Activated T-helper 17 cell treated with anti-CD3 and anti-CD28 coated beads, Interleukin-2, amount 50 U/mL, for 72 hours (primary cell): ENCODE measurements around the gene KRT78. TPM values are rescaled to one million over a fixed set of nuclear protein-coding genes. Genes with fewer than 3 reads are reported as not detected.
"Not testable (repeated sequence)": the region's sequence is repeated elsewhere in the genome, so short reads cannot be mapped to it uniquely, and the experiment has no call there.

Experiments used
- ATAC-seq: fragments of 150-1000 bp; cut with Tn5 transposase; replicated peaks from 2 replicates; pipeline ENCODE4 v1.10.0; 2021; ENCODE audit warnings: mild to moderate bottlenecking, moderate library complexity
- H3K27ac Mint-ChIP-seq: one replicate; pipeline ENCODE4 v1.8.0; 2022; ENCODE audit warnings: mixed read lengths
- H3K27me3 Mint-ChIP-seq: one replicate; pipeline ENCODE4 v1.8.0; 2022; ENCODE audit warnings: mixed read lengths
- H3K36me3 Mint-ChIP-seq: one replicate; pipeline ENCODE4 v1.8.0; 2022; ENCODE audit warnings: low read depth, mild to moderate bottlenecking, mixed read lengths
- H3K4me1 Mint-ChIP-seq: one replicate; pipeline ENCODE4 v1.8.0; 2022; ENCODE audit warnings: mixed read lengths
- H3K4me3 Mint-ChIP-seq: one replicate; pipeline ENCODE4 v1.8.0; 2022; ENCODE audit warnings: mild to moderate bottlenecking, mixed read lengths
- H3K9me3 Mint-ChIP-seq: one replicate; pipeline ENCODE4 v1.8.0; 2022; ENCODE audit warnings: mixed read lengths
- total RNA-seq, 2 donors: library from RNA; stranded (reverse); gene quantifications; one replicate each; pipeline ENCODE4 v1.2.3, GENCODE V29; 2022

Gene KRT78, protein sequence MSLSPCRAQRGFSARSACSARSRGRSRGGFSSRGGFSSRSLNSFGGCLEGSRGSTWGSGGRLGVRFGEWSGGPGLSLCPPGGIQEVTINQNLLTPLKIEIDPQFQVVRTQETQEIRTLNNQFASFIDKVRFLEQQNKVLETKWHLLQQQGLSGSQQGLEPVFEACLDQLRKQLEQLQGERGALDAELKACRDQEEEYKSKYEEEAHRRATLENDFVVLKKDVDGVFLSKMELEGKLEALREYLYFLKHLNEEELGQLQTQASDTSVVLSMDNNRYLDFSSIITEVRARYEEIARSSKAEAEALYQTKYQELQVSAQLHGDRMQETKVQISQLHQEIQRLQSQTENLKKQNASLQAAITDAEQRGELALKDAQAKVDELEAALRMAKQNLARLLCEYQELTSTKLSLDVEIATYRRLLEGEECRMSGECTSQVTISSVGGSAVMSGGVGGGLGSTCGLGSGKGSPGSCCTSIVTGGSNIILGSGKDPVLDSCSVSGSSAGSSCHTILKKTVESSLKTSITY
- not detected for total RNA-seq

DNA sequence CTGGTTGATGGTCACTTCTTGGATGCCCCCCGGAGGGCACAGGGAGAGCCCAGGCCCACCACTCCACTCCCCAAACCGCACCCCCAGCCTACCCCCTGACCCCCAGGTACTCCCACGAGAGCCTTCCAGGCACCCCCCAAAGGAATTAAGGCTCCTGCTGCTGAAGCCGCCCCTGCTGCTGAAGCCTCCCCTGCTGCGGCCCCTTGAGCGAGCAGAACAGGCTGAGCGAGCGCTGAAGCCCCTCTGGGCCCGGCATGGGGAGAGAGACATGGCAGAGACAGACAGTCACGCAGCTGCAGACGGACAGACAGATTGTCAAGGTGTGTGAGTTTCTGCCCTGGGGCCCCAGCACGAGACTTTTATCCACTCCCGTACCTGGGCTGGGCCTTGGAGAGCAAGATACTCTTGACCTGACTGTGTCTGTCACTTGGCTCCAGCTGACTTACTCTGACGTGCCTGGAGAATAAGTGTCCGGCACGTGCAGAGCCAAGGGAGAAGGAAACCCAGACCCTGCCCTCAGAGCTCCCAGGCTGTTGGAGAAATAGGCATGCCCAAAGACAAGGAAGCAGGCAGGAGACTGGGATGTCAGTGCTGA, at the start of gene KRT78:
TSS of gene KRT78 (minus strand) at position 334 of the 595 bp plus-strand sequence. CDS start at position 270, 64 bp downstream.
- ATAC-seq: no peak
- Mint-ChIP-seq H3K27ac (no peak within 1 kb of the TSS), H3K36me3 (no peaks in the 10 kb centered on the region), H3K4me3 (no peak within 1 kb of the TSS), H3K9me3 (no peaks in the 10 kb centered on the region), H3K4me1 (no peaks in the 10 kb centered on the region), H3K27me3 (peaks cover 8% of the 10 kb centered on the region)

DNA sequence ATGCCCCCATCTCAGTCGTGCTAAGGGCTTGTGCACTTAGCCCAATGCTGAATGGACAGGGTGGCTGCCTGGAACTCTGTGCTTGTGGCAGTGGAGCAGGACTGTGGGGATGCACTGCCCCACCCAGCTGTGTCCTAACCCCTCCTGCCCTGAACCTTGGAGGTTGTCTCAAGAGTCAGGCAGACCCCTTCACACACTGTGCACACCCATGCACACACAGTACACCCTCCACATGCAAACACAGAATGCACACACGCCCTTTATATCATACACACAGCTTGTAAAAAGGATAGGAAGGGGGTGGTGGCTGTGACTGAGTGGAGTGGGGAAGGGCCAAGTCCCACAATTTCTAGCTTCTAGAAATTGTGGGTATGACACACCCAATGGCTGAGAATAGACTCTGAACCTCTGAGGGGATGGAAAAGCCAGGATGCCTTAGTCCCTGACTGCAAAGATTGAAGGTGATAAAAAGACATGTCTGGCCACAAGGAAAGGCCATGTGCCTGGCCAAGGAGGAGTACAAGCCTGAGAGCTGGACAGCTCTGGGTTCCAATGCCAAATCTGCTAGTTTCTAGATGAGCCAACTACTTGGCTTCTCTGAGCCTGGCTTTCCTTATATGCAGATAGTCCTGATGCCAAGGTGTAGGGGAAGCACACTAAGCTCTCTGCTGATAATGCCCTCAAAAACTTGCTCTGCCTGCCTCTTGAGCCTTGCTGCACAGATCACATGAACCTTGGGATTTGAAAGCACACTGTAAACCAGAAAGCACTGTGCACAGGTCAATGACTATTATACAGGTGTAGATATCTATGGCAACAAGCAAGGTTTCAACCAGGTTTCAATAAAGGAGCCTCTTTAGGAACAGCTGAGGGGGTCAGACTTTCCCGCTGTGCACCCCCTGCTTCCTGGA, 47.7 kb upstream of the KRT78 start:
- ATAC-seq: no peak
- H3K4me3 Mint-ChIP-seq: no peak overlapping the region

DNA sequence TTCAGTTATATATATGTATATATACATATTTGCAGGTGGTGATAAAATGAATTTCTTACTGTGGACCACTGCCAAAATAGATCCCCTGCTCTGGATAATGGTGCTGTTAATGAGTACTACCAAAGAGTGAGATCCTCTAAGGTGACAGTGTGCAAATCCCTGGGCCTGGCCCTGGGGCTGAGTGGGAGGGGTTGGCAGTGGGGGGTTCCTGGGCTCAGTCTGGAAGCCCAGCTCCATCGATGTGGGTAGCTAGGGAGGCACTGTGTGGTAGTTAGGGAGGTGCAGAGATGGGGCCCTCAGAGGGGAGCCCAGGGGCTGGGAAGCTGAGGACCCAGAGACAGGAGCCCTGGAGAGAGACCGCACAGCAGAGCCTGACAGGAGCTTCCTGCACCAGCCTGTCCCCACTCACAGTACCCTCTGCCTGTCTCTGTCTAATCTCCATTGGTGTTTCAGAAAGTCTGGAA, 47.0 kb upstream of the KRT78 start:
- H3K36me3 Mint-ChIP-seq: no peaks in the 10 kb centered on the region
- H3K27ac Mint-ChIP-seq: no peak overlapping the region
- H3K27me3 Mint-ChIP-seq: peaks cover 3% of the 10 kb centered on the region
- H3K4me1 Mint-ChIP-seq: no peaks in the 10 kb centered on the region
- no peak overlapping the region for H3K4me3 Mint-ChIP-seq
- H3K9me3 Mint-ChIP-seq: no peaks in the 10 kb centered on the region
- no peak for ATAC-seq

More for the DNA sequence above, 47.7 kb upstream of the KRT78 start:
- Mint-ChIP-seq H3K27me3 (peaks cover 6% of the 10 kb centered on the region), H3K27ac (no peak overlapping the region), H3K9me3 (no peaks in the 10 kb centered on the region), H3K36me3 (no peaks in the 10 kb centered on the region), H3K4me1 (no peaks in the 10 kb centered on the region)

DNA sequence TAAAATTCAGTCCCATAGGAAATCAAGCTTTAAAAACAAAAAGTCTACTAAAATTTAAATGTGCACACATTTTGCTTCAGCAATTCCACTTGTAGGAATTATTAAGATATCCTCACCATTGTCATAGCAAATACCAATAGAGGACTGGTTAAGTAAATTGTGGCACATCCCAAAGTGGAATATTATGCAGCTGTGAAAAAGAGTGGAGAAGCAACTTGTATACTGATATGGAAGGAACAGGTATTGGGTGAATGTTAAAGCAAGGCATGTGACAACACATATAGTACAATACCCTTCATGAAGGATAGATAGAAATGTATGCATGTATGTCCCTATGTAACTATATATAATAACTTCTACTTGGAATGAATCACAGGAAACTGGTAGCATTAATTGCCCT, 44.2 kb upstream of the KRT78 start:
- H3K27ac Mint-ChIP-seq: no peak overlapping the region
- no peaks in the 10 kb centered on the region for H3K36me3 Mint-ChIP-seq
- H3K4me3 Mint-ChIP-seq: no peak overlapping the region
- no peaks in the 10 kb centered on the region for H3K4me1 Mint-ChIP-seq
- H3K9me3 Mint-ChIP-seq: no peaks in the 10 kb centered on the region
- no peak for ATAC-seq
- no peaks in the 10 kb centered on the region for H3K27me3 Mint-ChIP-seq

DNA sequence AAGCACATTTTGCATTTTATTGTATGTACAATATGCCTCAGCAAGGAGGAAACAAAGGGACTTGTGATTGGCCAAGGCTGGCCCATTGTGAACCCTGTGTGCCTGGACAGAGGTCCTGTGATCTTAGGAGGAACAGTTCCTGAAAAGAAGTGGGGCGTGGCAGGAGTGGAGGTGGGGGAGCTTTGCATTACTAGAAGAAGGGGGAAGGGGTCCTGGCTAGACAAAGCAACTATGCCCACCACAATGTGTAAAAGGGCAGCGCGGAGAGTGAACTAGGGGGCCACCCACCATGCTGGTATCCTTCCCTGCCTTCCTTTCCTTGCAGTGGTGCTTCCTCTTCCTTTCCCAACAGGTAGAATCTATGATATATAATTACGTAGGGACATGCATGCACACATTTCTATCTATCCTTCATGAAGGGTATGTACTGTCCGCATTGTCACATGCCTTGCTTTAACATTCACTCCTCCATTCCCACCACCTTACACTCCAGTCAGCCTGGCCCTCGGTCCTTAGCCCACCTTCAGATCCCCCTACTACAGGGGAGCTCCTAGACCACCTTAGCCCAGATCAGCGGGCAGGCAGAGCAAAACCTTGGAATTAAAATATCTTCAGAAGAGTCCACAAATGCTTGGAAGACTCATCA, 43.5 kb upstream of the KRT78 start:
- H3K36me3 Mint-ChIP-seq: no peaks in the 10 kb centered on the region
- no peak for ATAC-seq
- no peaks in the 10 kb centered on the region for H3K9me3 Mint-ChIP-seq
- no peaks in the 10 kb centered on the region for H3K4me1 Mint-ChIP-seq
- no peaks in the 10 kb centered on the region for H3K27me3 Mint-ChIP-seq
- H3K27ac Mint-ChIP-seq: no peak overlapping the region
- no peak overlapping the region for H3K4me3 Mint-ChIP-seq

DNA sequence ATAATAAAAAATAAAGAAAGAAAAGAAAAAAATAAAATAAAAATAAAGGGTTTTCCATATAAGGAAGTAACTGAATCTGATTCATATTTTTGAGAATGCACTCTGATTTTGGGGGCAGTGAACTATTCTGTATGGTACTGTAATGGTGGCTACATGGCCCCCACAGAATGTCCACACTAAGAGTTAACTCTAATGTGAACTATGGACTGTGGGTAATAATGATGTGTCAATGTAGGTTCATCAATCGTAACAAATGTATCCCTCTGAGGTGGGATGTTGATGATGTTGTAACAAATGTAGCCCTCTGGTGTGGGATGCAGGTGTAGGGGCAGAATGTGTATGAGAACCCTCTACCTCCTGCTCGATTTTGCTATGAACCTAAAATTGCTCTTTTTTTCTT, 42.2 kb upstream of the KRT78 start:
- no peak for ATAC-seq
- Mint-ChIP-seq H3K36me3 (no peaks in the 10 kb centered on the region), H3K27me3 (no peaks in the 10 kb centered on the region), H3K4me1 (no peaks in the 10 kb centered on the region), H3K9me3 (no peaks in the 10 kb centered on the region), H3K27ac (no peak overlapping the region), H3K4me3 (no peak overlapping the region)

DNA sequence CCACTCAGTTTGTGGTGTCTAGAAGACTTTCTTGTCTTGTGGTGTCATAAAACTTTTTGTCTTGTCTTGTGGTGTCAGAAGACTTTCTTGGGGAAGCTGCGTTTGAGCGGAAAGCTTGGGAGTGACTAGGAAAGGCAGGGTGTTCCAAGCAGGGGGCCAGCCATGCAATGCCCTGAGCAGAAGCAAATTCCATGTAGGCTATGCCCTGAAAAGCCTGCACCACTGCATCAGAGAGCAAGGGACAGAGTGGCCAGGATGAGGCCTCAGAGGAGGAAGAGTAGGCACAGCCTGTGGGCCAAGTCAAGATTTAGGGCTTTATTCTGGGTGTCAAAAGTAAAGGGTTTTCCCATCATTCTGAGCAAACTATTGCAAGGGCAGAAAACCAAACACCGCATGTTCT, 41.6 kb upstream of the KRT78 start:
- no peak for ATAC-seq
- Mint-ChIP-seq H3K9me3 (no peaks in the 10 kb centered on the region), H3K27ac (no peak overlapping the region), H3K36me3 (no peaks in the 10 kb centered on the region), H3K4me1 (no peaks in the 10 kb centered on the region), H3K27me3 (no peaks in the 10 kb centered on the region), H3K4me3 (no peak overlapping the region)

DNA sequence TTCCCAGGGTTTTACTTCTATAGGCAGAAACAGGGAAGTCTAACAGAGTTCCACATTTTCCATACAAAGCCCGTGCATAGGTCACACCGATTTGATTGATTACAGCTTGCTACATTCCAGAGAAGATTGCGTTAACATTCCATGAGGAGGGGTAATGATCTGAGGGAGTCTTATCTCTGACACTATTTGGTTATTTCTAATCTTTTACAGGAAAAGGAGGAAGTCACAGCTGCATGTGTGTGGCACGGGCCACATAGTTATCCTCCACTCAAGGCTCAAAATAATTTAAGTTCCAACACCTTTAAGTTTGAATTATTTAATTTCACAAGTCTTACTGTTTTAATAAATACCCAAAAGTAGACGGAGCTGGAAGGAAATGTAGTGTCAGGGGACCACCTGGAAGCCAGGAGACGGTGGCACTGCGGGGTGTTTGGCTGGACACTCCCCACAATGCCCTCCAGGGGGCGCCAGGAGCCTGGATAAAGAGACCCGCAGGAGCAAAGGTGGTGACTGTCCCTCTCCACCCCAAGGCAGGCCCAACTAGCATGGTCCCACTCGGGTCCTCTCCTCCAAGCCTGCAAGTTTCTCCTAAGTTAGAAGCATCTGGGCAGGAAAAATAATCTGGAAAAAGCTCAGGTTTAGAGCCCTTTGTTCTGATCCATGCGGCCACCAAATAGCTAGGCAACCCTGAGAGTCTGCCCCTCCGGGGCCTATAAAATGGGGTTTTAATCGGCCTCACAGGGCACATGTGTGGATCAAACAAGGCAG, 35.9 kb upstream of the KRT78 start:
- peaks cover 7% of the 10 kb centered on the region for H3K27me3 Mint-ChIP-seq
- H3K4me1 Mint-ChIP-seq: no peaks in the 10 kb centered on the region
- no peak overlapping the region for H3K4me3 Mint-ChIP-seq
- no peaks in the 10 kb centered on the region for H3K36me3 Mint-ChIP-seq
- no peak overlapping the region for H3K27ac Mint-ChIP-seq
- H3K9me3 Mint-ChIP-seq: no peaks in the 10 kb centered on the region
- ATAC-seq: peak; percentile 85

DNA sequence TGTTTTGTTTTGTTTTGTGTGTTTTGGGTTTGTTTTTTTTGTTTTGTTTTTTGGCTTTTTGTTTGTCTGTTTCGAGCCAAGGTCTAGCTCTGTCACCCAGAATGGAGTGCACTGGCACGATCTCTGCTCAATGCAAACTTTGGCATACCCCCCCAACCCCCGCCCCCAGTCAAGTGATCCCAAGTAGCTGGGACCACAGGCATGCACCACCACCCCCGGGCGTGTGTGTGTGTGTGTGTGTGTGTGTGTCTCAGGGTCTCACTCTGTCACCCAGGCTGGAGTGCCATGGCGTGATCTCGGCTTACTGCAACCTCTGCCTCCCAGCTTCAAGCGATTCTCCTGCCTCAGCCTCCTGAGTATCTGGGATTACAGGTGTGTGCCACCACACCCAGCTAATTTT, 31.7 kb upstream of the KRT78 start:
- H3K4me1 Mint-ChIP-seq, H3K9me3 Mint-ChIP-seq, H3K36me3 Mint-ChIP-seq, H3K27ac Mint-ChIP-seq, ATAC-seq, H3K27me3 Mint-ChIP-seq: not testable (repeated sequence)
- peak overlapping the region; percentile 66 for H3K4me3 Mint-ChIP-seq

DNA sequence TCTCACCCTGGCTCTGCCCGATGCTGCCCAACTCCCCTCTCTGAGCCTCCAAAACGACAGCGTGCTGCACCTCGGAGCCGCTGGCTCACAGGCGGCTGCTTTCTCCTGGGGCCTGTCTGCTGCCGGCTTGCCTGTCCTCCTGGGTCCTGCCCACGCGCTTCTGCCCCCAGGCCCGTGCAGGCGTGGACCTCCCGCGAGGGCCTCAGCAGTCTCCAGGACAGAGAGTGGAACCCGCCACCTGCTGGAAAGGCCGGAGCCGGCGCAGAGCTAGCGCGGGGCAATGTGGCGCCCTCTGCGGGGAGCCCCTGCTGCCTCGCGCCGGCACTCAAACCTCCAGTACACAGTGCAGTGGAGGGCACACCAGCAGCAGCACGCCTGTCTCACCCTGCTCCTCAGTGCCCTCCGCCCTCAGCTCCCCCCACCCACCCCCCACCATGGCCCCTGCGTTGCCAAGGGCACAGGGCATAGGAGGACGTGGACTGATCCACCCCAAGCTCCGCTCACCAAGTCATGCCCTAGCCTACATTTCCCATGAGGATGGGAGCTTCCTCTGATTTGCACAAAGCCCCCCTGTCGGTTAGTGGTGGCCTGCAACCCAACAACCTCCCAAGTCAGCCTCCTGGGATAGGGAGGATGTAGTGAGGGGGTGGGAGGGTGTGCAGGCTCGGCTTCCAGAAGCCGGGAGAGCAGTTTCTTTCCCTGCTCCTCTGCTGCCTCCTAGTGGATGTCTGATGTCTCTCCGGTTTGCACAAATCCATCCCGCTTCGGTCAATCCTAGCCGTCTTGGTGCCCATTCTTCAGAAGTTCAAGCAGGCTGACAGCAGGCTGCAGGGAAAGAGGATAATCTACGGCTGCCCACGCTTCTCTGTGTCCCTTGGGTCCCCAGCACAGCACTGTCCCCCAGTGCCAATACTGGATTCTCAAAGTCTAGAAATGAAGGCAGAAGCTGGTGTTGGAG, 30.9 kb upstream of the KRT78 start:
- Mint-ChIP-seq H3K27ac (no peak overlapping the region), H3K4me3 (peak overlapping the region; percentile 66), H3K27me3 (peaks cover 7% of the 10 kb centered on the region), H3K4me1 (no peaks in the 10 kb centered on the region), H3K36me3 (no peaks in the 10 kb centered on the region), H3K9me3 (no peaks in the 10 kb centered on the region)
- ATAC-seq: peak; percentile 81

DNA sequence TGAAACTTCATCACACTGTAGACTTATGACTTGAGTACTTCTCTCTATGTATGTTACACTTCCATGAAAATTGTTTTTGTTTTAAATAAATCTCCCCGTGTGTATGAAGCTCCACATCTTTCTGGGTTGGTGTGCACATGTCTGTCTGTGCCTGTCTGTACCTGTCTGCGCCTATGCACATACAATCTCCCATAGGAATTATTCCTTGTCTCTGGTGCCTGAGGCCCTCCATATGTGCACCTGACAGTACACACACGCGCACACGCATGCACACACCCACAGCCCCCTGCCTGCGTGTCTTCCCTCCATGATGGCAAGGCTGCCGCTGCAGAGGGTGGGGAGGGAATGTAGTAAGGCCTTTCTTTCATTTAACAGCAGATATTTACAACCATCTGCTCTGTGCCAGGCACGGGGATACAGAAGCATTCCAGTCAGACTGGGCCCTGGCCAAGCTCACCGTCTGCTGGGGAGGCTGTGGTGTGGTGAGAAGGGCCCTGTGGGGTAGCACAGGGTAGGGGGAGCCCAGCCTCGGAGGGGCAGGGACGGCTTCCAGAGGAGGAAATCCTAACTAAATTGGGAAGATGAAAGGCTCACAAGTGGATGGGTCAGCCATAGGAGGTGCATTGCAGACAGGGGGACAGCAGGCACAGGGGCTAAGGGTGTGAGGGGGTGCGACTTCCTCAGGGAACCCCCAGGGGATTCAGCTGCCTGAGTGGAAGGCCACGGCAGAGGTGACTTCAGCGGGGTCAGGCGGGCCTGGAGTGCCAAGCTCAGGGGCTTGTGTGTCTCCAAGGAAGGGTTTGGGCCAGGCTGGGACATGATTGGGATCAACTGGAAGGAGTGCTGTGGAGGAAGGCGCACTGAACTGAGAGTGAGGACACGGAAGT, 30.0 kb upstream of the KRT78 start:
- Mint-ChIP-seq H3K4me1 (peaks cover under 1% of the 10 kb centered on the region), H3K36me3 (no peaks in the 10 kb centered on the region), H3K4me3 (no peak overlapping the region), H3K9me3 (no peaks in the 10 kb centered on the region), H3K27ac (no peak overlapping the region), H3K27me3 (peaks cover 8% of the 10 kb centered on the region)
- no peak for ATAC-seq

DNA sequence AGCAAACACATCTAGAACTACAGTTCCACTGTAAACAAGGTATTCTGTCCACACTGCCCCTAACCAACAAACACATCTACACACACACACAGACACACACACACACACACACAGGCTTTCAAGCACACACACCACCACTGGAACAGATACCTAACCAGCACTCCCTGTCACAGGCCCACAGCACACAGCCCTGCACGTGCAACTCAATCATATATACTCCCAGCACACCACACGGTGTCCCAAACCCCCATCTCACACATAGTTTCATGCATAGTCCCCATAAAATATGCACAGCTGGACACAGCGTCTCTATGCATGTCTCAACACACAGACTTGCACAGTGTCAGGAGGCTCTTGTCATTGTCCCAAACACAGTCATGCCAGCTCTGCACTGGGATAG, 28.4 kb upstream of the KRT78 start:
- no peaks in the 10 kb centered on the region for H3K9me3 Mint-ChIP-seq
- ATAC-seq: no peak
- no peak overlapping the region for H3K4me3 Mint-ChIP-seq
- no peaks in the 10 kb centered on the region for H3K36me3 Mint-ChIP-seq
- H3K4me1 Mint-ChIP-seq: peaks cover 8% of the 10 kb centered on the region
- peaks cover 12% of the 10 kb centered on the region for H3K27me3 Mint-ChIP-seq
- H3K27ac Mint-ChIP-seq: no peak overlapping the region
